Heart right ventricle (tissue), 16 donors: ENCODE data around the gene BTG4. TPM values are rescaled to one million over a fixed set of nuclear protein-coding genes. Genes with fewer than 3 reads are reported as not detected.

Experiments
- ATAC-seq, 8 donors: fragments of 200-7000 bp; cut with Tn5 transposase; one replicate each; pipeline ENCODE4 v1.9.1; 2020; ENCODE audit warnings: mild to moderate bottlenecking in 8 of 8, moderate library complexity in 8 of 8, moderate number of reproducible peaks in 1 of 8
- DNase-seq, 2 donors: peaks; one replicate each; pipeline ENCODE4 v3.0.0-alpha.2; 2020
- H3K27ac ChIP-seq, 10 donors: fragments of 200-600 bp; sonication (generic) in 2 of 10; one replicate each; pipeline versions ENCODE4 v1.5.0 to v1.8.0; 2020 to 2022; ENCODE audit warnings: mild to moderate bottlenecking in 3 of 10
- H3K27me3 ChIP-seq, 7 donors: fragments of 200-600 bp; one replicate each; pipeline ENCODE4 v1.8.0; 2021 to 2022; ENCODE audit warnings: mild to moderate bottlenecking in 2 of 7
- H3K36me3 ChIP-seq, 9 donors: fragments of 200-600 bp; sonication (generic) in 1 of 9; one replicate each; pipeline versions ENCODE4 v1.5.0 to v1.8.0; 2020 to 2022; ENCODE audit warnings: mild to moderate bottlenecking in 2 of 9
- H3K4me1 ChIP-seq, 9 donors: fragments of 200-600 bp; sonication (generic) in 1 of 9; one replicate each; pipeline versions ENCODE4 v1.5.0 to v1.8.0; 2020 to 2022; ENCODE audit warnings: mild to moderate bottlenecking in 4 of 9
- H3K4me3 ChIP-seq, 10 donors: fragments of 200-600 bp; sonication (generic) in 2 of 10; one replicate each; pipeline versions ENCODE4 v1.5.0 to v1.8.0; 2020 to 2022; ENCODE audit warnings: mild to moderate bottlenecking in 7 of 10, moderate library complexity in 2 of 10
- H3K9me3 ChIP-seq, 11 donors: fragments of 200-600 bp in 10 of 11; sonication (generic) in 2 of 11; one replicate each; pipeline versions ENCODE4 v1.5.0 to v1.8.0; 2013 to 2022; ENCODE audit warnings: mild to moderate bottlenecking in 2 of 11, control low read depth in 1 of 11, moderate library complexity in 1 of 11
- CTCF ChIP-seq, 9 donors: fragments of 200-600 bp; sonication (generic) in 2 of 9; IDR thresholded peaks; one replicate each; pipeline versions ENCODE4 v1.5.0 to v1.8.0; 2021 to 2022; ENCODE audit warnings: antibody characterized with exemption in 9 of 9, mild to moderate bottlenecking in 5 of 9, moderate library complexity in 1 of 9
- WGBS, 2 donors: extraction: QIAGEN DNeasy Blood & Tissue Kit; methylation state at CpG; one replicate each; pipeline ENCODE4 v1.1.7; 2013; ENCODE audit warnings: inconsistent platforms in 1 of 2; 5-methylcytosine and 5-hydroxymethylcytosine counted together
- intact Hi-C, 10 donors: fragments of 100-400 bp; cut with DNase I; formaldehyde crosslinking; loops; one replicate each; pipeline versions ENCODE4 v1.11.1 to v1.14.2; 2022
- polyA plus RNA-seq, 2 donors: library from polyadenylated mRNA; stranded (reverse); fragments of 200-250 nt; gene quantifications; one replicate each; pipeline ENCODE4 v1.2.3, GENCODE V29; 2013
- total RNA-seq, 10 donors: library from RNA; stranded (reverse); fragmentation: NEBNext Ultra II Directional in 3 of 10; extraction: Animal tissue kit (Norgen Biotek cat#: 25700) in 3 of 10; gene quantifications; one replicate each; pipeline versions ENCODE4 v1.2.1 to v1.2.4, GENCODE V29; 2021 to 2023
- donor health status: Arrhythmogenic right ventricular cardiomyopathy.
- donor health status: ischemic (EF 13 %, LVEDD 7.1; RV severe dilation, severe dysfunction).
- donor health status: healthy with polysubstance abuse.
- donor health status: DM: no; HTN: yes; CAD: no.
- donor health status: DM: no; HTN: no; CAD: no.
- donor health status: ischemic (EF 25% LVEDD 6.9; RV normal size, moderate dysfunction).
- donor health status: ischemic (EF 25% LVEDD 5.7; RV mildly dilated, moderate dysfunction).
- donor health status: healthy.
- donor health status: DM: yes; HTN: yes; CAD: no.
- donor health status: Ischemic cardiomyopathy.
- donor health status: ischemic (EF 35%, LVEDD 5.7; RV mildly dilated, moderate dysfunction).
- donor health status: nonischemic (EF 11% LVEDD 7.7; RV severe dilation, severe dysfunction).
- donor health status: DM: yes; HTN: yes; CAD: no.
- donor health status: PGD.
- donor health status: ischemic (EF 29% LVEDD 5.4; RV normal size, mild dysfunction).
- donor health status: nonischemic (EF 23%, LVEDD 6.1; RV moderate dilation, normal function).

BTG4 gene
- total and polyA plus RNA-seq, 12 donors: not detected

DNA sequence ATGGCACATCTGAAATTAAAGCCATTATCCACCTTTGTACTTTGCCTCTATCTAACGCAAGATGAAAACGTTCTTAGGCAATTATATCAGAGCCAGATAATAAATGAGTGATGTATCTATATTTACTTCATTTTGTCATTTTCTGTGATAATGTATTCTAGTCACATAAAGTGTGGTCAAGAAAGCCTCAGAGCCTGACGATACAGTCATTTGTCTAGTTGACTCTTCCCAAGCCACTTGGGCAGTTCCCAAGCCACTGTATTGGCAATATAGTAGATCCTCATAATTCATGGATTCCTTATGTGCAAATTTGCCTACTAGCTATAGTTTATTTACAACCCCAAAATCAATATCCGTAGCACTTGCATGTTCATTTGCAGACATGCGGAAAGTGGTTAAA lies 10.2 kb upstream of the BTG4 start:
- 83 to 84% methylated on average over 5 of the region's 5 CpGs for WGBS, 2 donors
- peaks cover 0 to 4% (median 0%) of the 10 kb centered on the region in 7 donors for H3K27me3 ChIP-seq
- no peaks in the 10 kb centered on the region for H3K4me1 ChIP-seq
- no peak for DNase-seq
- TF ChIP-seq CTCF (IDR thresholded peaks at IDR 0.05): no peak
- no peaks in the 10 kb centered on the region for H3K36me3 ChIP-seq
- no peak overlapping the region for H3K27ac ChIP-seq
- intact Hi-C loops: no loop called here
- H3K9me3 ChIP-seq: no peaks in the 10 kb centered on the region
- no peak for ATAC-seq
- H3K4me3 ChIP-seq: no peak overlapping the region

DNA sequence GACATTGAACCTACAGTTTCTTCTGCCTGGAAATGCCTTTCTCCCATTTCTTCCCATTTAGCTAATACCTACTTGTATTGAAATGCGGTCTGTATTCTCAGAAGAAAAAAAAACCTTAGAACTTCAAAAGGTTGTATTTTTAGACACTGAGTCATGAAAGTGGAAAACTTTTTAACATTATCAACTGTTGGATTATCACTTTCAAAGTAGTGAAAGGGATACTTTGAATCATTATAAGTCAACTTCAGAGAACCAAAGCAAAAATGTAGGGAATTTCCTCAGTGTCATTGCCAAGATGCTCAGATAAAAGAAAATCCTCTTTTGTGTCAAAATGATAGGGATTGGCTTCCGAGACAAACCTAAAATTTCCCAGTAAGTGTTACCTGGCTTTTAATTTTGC lies 8.9 kb upstream of the BTG4 start:
- WGBS, 2 donors: 57 to 59% methylated on average over 2 of the region's 2 CpGs
- ATAC-seq (no peak), DNase-seq (no peak)
- TF ChIP-seq CTCF (IDR thresholded peaks at IDR 0.05): no peak
- no peaks in the 10 kb centered on the region for H3K9me3 ChIP-seq
- H3K27me3 ChIP-seq: peaks cover 0 to 4% (median 0%) of the 10 kb centered on the region in 7 donors
- no peak overlapping the region for H3K4me3 ChIP-seq
- no peaks in the 10 kb centered on the region for H3K36me3 ChIP-seq
- intact Hi-C loops: no loop called here
- no peak overlapping the region for H3K27ac ChIP-seq
- no peaks in the 10 kb centered on the region for H3K4me1 ChIP-seq

DNA sequence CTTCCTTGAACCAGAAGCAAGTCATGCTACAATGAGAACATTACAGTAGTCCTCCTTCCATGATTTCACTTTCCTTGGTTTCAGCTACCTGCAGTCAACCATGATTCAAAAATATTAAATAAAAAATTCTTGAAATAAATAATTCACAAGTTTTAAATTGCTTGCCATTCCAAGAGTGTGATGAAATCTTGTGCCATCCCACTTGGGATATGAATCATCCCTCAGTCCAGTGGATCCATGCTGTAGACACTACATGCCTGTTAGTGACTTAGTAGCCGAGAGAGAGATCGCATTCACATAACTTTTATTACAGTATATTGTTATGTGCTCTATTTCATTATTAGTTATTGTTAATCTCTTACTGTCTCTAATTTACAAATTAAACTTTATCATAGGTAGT lies 8.4 kb upstream of the BTG4 start:
- 95 to 96% methylated on average over 2 of the region's 2 CpGs for WGBS, 2 donors
- H3K4me3 ChIP-seq: no peak overlapping the region
- intact Hi-C loops: no loop called here
- DNase-seq (no peak), ATAC-seq (no peak)
- no peaks in the 10 kb centered on the region for H3K9me3 ChIP-seq
- no peaks in the 10 kb centered on the region for H3K36me3 ChIP-seq
- no peak overlapping the region for H3K27ac ChIP-seq
- no peak for TF ChIP-seq CTCF (IDR thresholded peaks at IDR 0.05)
- H3K27me3 ChIP-seq: peaks cover 0 to 4% (median 0%) of the 10 kb centered on the region in 7 donors
- H3K4me1 ChIP-seq: no peaks in the 10 kb centered on the region

DNA sequence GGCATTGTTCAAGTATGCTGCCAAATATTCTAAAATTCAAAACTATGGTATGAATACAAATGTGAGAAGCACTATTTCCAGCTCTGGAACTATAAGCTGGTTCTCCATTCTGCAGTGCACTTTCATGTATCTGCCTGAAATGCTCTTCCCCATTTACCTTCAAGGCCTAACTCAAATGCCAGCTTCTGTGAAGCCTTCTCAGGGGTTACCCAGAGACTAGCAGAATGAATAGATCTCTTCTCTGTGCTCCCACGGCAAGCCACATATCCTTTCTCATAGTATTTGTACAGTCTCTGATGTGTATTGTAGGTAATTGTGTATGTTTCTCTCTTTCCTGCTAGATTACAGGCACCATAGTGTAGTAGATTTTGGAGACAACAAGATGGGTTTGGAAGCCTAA lies 6.5 kb upstream of the BTG4 start:
- Histone ChIP-seq H3K36me3 (no peaks in the 10 kb centered on the region), H3K27ac (no peak overlapping the region), H3K4me3 (no peak overlapping the region), H3K9me3 (no peaks in the 10 kb centered on the region), H3K4me1 (peaks cover 0 to 10% (median 0%) of the 10 kb centered on the region in 9 donors), H3K27me3 (peaks cover 0 to 21% (median 12%) of the 10 kb centered on the region in 7 donors)
- 55 to 59% methylated on average over 1 of the region's 1 CpG for WGBS, 2 donors
- no peak for ATAC-seq
- DNase-seq: no peak
- intact Hi-C loops: no loop called here
- TF ChIP-seq CTCF (IDR thresholded peaks at IDR 0.05): no peak
